Measurements from ENCODE around the gene TMEM14B. TPM values are rescaled to one million over a fixed set of nuclear protein-coding genes. Genes with fewer than 3 reads are reported as not detected.
A peak's percentile ranks its signal among the peaks of the same experiment; 100 is the strongest.
"Not testable (repeated sequence)": the region's sequence is repeated elsewhere in the genome, so short reads cannot be mapped to it uniquely, and the experiment has no call there.

TMEM14B gene
- 171 and 226 TPM in 2 replicates for total RNA-seq (2014; rRNA removed; shearing (Covaris generic))

DNA sequence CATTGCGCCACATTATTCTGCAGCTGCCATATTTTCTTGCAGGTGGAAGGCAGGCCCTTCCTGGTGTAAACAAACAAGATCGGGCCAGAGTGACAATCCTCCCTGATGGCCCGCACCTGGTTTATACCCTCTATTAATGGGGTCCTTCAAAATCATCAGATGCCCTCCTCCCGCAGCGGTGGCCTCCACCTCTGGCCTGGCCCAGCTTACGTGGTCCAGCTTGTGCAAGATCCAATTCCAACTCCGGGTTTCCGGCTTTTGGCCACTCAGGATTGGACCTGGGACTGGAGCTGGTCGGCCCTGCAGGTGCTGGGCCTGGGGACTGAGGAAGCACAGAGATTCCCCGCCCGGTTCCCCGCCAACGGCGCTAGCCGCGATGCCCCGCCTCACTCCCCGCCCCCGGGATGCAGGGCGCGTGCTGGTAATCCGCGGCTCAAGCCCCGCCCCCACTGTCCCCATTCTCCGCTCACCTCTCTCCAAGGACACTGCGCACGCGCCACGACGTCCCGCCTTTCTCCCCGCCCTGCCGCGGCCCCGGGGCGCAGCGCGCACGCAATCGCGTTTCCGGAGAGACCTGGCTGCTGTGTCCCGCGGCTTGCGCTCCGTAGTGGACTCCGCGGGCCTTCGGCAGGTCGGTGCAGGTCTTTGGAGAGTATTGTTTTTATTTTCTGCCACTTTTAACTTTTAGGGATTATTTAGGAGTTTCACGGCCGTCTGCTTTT, at the start of gene TMEM14B:
TMEM14B (plus strand) TSS at position 555 of the 722 bp plus-strand sequence. CDS start 1,441 bp downstream, outside the sequence.
- H3K27me3 ChIP-seq (replicated peaks), result no peaks in the 10 kb centered on the region
- H3K9me3 ChIP-seq (replicated peaks), result no peaks in the 10 kb centered on the region

DNA sequence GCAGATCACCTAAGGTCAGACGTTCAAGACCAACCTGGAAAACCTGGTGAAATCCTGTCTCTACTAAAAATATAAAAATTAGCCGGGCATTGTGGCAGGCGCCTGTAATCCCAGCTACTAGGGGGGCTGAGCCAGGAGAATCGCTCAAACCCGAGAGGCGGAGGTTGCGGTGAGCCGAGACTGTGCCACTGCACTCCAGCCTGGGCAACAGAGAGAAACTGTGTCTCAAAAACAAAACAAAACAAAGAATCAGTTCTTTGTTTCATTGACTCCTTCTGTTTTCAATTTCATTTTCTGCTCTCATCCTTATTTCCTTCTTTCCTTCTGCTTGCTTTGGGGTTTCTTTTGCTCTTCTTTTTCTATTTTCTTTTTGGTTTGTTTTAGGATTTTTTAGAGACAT, 33.6 kb upstream of the TMEM14B start:
- Histone ChIP-seq H3K9me3 (replicated peaks) (no peaks in the 10 kb centered on the region; the same call in 1 of the 2 replicates), H3K4me3 (no peak overlapping the region), H3K36me3 (peaks cover 8% of the 10 kb centered on the region), H3K27ac (no peak overlapping the region), H3K4me1 (replicated peaks) (no peaks in the 10 kb centered on the region), H3K27me3 (replicated peaks) (no peaks in the 10 kb centered on the region)
- no peak for DNase-seq (ENCODE audit: low read depth in 1 of 2, low spot score in 2 of 2)

More for the DNA sequence above, at the start of gene TMEM14B:
- H3K4me1 ChIP-seq (replicated peaks), result peaks cover 16% of the 10 kb centered on the region
- peak; percentile 97 to 99 for DNase-seq (ENCODE audit: low read depth in 1 of 2, low spot score in 2 of 2)
- H3K27ac ChIP-seq, result peak within 1 kb of the TSS; percentile 54
- peaks cover 43% of the 10 kb centered on the region for H3K36me3 ChIP-seq
- peak within 1 kb of the TSS; percentile 62 for H3K4me3 ChIP-seq

DNA sequence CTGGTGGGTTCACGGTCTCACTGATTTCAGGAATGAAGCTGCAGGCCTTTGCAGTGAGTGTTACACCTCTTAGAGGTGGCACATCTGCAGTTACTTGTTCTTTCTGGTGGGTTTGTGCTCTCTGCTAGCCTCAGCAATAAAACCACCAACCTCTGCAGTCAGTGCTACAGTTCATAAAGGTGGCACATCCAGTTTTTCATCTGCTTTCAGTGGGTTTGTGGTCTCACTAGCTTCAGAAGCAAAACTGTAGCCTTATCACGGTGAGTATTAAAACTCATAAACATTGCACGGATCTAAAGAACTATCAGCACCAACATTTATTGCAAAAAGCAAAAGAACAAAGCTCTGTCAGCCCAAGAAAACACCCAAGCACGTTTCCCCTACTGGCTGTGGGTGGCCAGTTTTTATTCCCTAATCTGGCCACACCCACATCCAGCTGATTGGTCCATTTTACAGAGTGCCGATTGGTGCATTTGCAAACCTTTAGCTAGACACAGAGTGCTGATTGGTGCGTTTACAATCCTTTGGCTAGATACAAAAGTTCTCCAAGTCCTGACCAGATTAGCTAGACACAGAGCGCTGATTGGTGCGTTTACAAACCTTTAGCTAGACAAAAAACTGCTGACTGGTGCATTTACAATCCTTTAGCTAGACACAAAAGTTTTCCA, 28.2 kb upstream of the TMEM14B start:
- Histone ChIP-seq H3K36me3 (peaks cover 6% of the 10 kb centered on the region), H3K27ac (peak overlapping the region; percentile 69; the same call in 1 of the 2 replicates), H3K4me3 (peak overlapping the region; percentile 54), H3K9me3 (replicated peaks) (no peaks in the 10 kb centered on the region; the same call in none of the 2 replicates), H3K27me3 (replicated peaks) (no peaks in the 10 kb centered on the region), H3K4me1 (replicated peaks) (peaks cover 27% of the 10 kb centered on the region)
- peak in 1 of 2 experiments; percentile 14 for DNase-seq (ENCODE audit: low read depth in 1 of 2, low spot score in 2 of 2)

DNA sequence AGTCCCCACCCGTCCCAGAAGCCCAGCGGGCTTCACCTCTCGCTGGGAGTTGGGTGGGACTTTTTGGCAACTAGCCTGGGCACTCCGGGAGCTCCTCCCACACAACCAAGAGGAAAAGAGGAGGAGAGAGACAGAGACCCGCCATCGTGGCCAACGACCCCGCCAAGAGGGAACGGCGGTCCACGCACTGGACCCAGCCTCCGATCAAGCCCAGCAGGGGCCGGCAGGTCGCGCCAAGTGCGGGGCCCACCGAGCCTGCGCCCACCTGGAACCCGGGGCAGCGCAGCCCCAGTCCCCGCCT, 27.7 kb upstream of the TMEM14B start:
- Histone ChIP-seq H3K36me3 (peaks cover 11% of the 10 kb centered on the region), H3K27me3 (replicated peaks) (no peaks in the 10 kb centered on the region), H3K27ac (peak overlapping the region; percentile 69), H3K4me3 (peak overlapping the region; percentile 54), H3K4me1 (replicated peaks) (peaks cover 31% of the 10 kb centered on the region), H3K9me3 (replicated peaks) (no peaks in the 10 kb centered on the region; the same call in none of the 2 replicates)
- peak; percentile 28 to 51 for DNase-seq (ENCODE audit: low read depth in 1 of 2, low spot score in 2 of 2)

DNA sequence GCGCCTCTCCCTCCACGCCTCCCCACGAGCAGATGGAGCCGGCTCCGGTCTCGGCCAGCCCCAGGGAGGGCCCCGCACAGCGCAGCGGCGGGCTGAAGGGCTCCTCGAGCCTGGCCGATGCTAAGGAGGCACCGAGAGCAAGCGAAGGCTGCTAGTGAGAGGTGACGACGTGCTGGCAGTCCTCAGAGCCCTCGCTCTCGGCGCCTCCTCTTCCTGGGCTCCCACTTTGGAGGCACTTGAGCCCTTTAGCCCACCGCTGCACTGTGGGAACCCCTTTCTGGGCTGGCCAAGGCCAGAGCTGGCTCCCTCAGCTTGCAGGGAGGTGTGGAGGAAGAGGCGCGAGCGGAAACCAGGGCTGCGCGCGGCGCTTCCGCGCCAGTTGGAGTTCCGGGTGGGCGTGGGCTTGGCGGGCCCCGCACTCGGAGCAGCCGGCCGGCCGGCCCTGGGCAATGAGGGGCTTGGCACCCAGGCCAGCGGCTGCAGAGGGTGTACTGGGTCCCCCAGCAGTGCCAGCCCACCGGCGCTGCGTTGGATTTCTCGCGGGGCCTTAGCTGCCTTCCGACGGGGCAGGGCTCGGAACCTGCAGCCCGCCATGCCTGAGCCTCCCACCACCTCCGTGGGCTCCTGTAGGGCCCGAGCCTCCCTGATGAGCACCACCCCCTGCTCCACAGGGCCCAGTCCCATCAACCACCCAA, 27.2 kb upstream of the TMEM14B start:
- peaks cover 16% of the 10 kb centered on the region for H3K36me3 ChIP-seq
- no peaks in the 10 kb centered on the region for H3K27me3 ChIP-seq (replicated peaks)
- DNase-seq (ENCODE audit: low read depth in 1 of 2, low spot score in 2 of 2), result peak; percentile 50 to 56
- no peaks in the 10 kb centered on the region; the same call in none of the 2 replicates for H3K9me3 ChIP-seq (replicated peaks)
- peaks cover 31% of the 10 kb centered on the region for H3K4me1 ChIP-seq (replicated peaks)
- peak overlapping the region; percentile 69 for H3K27ac ChIP-seq
- peak overlapping the region; percentile 54 for H3K4me3 ChIP-seq

DNA sequence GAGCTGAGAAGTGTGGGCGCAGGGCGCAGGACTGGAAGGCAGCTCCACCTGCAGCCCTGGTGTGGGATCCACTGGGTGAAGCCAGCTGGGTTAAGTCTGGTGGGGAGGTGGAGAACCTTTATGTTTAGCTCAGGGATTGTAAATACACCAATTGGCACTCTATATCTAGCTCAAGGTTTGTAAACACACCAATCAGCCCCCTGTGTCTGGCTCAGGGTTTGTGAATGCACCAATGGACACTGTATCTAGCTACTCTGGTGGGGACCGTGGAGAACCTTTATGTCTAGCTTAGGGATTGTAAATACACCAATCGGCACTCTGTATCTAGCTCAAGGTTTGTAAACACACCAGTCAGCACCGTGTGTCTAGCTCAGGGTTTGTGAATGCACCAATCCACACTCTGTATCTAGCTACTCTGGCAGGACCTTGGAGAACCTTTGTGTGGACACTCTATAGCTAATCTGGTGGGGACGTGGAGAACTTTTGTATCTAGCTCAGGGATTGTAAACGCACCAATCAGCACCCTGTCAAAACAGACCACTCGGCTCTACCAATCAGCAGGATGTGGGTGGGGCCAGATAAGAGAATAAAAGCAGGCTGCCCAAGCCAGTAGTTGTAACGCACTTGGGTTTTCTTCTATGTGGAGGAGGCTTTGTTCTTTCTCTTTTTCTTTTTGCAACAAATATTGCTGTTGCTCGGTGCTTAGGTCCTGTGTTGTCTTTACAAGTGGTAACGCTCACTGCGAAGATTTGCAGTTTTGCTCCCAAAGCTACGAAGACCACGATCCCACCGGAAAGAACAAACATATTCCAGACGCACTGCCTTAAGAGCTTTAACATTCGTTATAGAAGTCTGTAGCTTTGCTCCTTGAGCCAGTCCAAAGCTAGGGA, 26.4 kb upstream of the TMEM14B start:
- Histone ChIP-seq H3K4me1 (replicated peaks) (peaks cover 31% of the 10 kb centered on the region), H3K36me3 (peaks cover 24% of the 10 kb centered on the region), H3K4me3 (peak overlapping the region; percentile 54)
- not testable (repeated sequence) for H3K27ac ChIP-seq; H3K9me3 ChIP-seq (replicated peaks); DNase-seq (ENCODE audit: low read depth in 1 of 2, low spot score in 2 of 2); H3K27me3 ChIP-seq (replicated peaks)

DNA sequence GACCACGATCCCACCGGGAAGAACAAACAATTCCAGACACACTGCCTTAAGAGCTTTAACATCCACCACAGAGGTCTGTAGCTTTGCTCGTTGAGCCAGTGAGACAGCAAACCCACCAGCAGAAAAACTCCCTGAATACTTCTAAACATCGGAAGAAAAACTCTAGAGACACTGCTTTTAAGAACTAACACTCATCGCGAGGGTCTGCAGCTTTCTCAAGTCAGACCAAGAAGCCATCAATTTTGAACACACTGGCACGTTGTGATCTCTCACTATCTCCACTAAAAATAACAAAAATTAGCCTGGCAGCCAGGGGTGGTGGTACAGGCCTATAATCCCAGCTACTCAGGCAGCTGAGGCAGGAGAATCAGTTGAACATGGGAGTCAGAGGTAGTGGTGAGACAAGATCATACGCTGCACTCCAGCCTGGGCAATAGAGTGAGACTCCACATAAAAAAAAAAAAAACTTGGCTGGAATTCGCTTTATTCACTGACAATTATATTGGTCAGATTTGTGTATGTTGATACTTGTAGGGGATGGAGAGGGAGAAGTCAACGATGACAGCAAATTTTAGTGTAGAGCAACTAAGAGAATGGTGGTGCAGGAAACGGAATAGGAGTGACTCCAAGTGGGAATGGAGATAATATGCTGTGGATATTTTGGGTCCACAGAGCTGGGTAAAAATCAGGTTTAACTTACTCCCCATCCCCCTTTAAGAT, 25.6 kb upstream of the TMEM14B start:
- H3K27me3 ChIP-seq (replicated peaks), result no peaks in the 10 kb centered on the region
- no peak for DNase-seq (ENCODE audit: low read depth in 1 of 2, low spot score in 2 of 2)
- H3K4me1 ChIP-seq (replicated peaks), result peaks cover 31% of the 10 kb centered on the region
- H3K4me3 ChIP-seq, result peak overlapping the region; percentile 55
- no peaks in the 10 kb centered on the region; the same call in none of the 2 replicates for H3K9me3 ChIP-seq (replicated peaks)
- peaks cover 30% of the 10 kb centered on the region for H3K36me3 ChIP-seq
- peak overlapping the region; percentile 51 for H3K27ac ChIP-seq

DNA sequence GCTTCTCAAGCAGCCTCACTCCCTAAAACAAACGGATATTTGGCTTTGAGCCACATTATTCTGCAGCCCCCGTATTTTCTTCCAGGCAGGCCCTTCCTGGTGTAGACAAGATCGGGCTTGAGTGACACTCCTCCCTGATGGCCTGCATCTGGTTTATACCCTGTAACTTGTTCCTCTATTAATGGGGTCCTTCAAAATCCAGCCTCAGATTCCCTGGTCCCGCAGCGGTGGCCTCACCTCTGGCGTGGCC, 25.1 kb upstream of the TMEM14B start:
- Histone ChIP-seq H3K27me3 (replicated peaks) (no peaks in the 10 kb centered on the region), H3K4me1 (replicated peaks) (peaks cover 31% of the 10 kb centered on the region), H3K27ac (peak overlapping the region; percentile 51), H3K4me3 (peak overlapping the region; percentile 55), H3K9me3 (replicated peaks) (no peaks in the 10 kb centered on the region; the same call in none of the 2 replicates), H3K36me3 (peaks cover 35% of the 10 kb centered on the region)
- no peak for DNase-seq (ENCODE audit: low read depth in 1 of 2, low spot score in 2 of 2)

DNA sequence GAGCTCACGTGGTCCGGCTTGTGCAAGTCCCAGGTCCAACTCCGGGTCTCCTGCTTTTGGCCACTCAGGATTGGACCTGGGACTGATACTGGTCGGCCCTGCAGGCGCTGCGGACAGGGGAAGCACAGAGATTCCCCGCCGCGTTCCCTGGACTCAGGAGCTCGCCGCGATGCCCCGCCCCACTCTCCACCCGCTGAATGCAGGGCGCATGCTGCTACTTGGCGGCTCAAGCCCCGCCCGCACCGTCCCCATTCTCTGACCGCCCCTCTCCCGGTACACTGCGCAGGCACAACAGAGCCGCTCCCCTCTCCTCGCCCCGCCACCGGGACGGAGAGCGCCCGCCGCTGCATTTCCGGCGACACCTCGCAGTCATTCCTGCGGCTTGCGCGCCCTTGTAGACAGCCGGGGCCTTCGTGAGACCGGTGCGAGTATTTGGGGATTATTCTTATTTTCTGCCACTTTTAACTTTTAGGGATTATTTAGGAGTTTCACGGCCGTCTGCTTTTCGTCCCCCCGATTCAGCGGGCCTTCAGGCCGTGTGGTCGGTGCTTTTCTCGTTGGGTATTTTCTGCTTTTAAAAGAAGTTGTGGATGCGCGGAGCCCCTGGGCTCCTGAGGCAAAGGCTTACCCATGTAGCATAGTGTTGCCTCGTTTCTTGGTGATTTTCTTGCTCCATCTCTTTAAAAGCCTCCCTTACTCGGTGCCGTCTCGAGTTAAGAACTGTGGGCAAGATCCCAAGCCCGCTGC, 24.6 kb upstream of the TMEM14B start, which contains the start of gene TMEM14C:
TMEM14C (plus strand) TSS at position 251 of the 747 bp plus-strand sequence. CDS start 1,544 bp downstream, outside the sequence.
- H3K36me3 ChIP-seq, result peaks cover 40% of the 10 kb centered on the region
- peak within 1 kb of the TSS; percentile 76 for H3K27ac ChIP-seq
- no peaks in the 10 kb centered on the region for H3K27me3 ChIP-seq (replicated peaks)
- no peaks in the 10 kb centered on the region; the same call in none of the 2 replicates for H3K9me3 ChIP-seq (replicated peaks)
- H3K4me1 ChIP-seq (replicated peaks), result peaks cover 31% of the 10 kb centered on the region
- DNase-seq (ENCODE audit: low read depth in 1 of 2, low spot score in 2 of 2), result peak; percentile 95 to 100
- H3K4me3 ChIP-seq, result peak within 1 kb of the TSS; percentile 55

DNA sequence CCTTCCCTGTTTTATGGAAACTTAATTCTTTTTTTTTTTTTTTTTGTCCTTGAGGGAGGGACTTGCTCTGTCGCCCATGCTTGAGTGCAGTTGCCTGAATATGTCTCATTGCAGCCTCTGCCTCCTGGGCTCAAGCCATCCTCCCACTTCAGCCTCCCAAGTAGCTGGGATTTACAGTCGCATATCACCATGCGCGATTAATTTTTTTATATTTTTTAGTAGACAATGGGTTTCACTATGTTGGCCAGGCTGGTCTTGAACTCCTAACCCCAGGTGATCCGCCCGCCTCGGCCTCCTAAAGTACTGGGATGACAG, 24.1 kb upstream of the TMEM14B start:
- no peaks in the 10 kb centered on the region; the same call in none of the 2 replicates for H3K9me3 ChIP-seq (replicated peaks)

DNA sequence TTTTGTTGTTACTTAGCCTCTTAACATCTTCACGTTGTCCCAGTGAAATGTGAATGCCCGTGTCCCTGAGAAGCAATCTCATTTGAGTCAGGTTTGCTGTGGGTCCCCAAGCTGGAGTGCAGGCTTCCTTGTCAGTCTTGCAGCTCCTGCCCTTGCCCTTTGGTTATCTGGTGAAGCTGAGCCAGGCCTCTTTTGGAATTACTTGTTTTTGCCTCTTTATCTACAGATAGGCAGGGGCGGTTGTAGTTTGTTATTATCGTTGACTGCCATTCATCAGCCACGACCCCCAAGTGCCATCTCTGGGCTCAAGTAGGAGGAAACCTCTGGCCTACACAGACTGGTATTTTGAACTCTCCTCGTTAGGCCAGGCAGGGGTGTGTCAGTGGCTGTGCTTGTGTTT, 22.6 kb upstream of the TMEM14B start:
- Histone ChIP-seq H3K4me1 (replicated peaks) (peaks cover 27% of the 10 kb centered on the region), H3K27ac (no peak overlapping the region), H3K36me3 (peaks cover 60% of the 10 kb centered on the region), H3K27me3 (replicated peaks) (no peaks in the 10 kb centered on the region), H3K4me3 (no peak overlapping the region), H3K9me3 (replicated peaks) (no peaks in the 10 kb centered on the region; the same call in 1 of the 2 replicates)
- DNase-seq (ENCODE audit: low read depth in 1 of 2, low spot score in 2 of 2), result no peak

More for the DNA sequence above, 24.1 kb upstream of the TMEM14B start:
- H3K27ac ChIP-seq, result peak overlapping the region; percentile 76
- no peak for DNase-seq (ENCODE audit: low read depth in 1 of 2, low spot score in 2 of 2)
- peak overlapping the region; percentile 55 for H3K4me3 ChIP-seq
- H3K36me3 ChIP-seq, result peaks cover 45% of the 10 kb centered on the region
- peaks cover 31% of the 10 kb centered on the region for H3K4me1 ChIP-seq (replicated peaks)
- H3K27me3 ChIP-seq (replicated peaks), result no peaks in the 10 kb centered on the region

DNA sequence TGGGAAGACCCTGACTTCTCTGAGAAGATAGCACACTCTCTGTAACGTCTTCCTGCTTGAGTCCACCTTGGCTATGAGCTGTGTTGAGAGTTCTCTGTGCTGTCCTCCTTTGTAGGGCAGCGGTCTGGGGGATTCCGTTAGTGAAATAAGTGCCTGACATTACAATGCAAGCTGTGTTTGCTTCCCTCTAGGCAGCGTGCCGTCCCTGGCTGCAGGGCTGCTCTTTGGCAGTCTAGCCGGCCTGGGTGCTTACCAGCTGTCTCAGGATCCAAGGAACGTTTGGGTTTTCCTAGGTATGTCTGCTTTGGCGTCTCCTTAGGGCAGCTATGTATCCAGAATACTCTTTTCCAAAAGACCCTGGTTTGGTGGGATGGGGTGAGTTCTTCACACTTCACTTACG, 21.9 kb upstream of the TMEM14B start:
- peaks cover 22% of the 10 kb centered on the region for H3K4me1 ChIP-seq (replicated peaks)
- peaks cover 67% of the 10 kb centered on the region for H3K36me3 ChIP-seq
- no peak overlapping the region for H3K4me3 ChIP-seq
- DNase-seq (ENCODE audit: low read depth in 1 of 2, low spot score in 2 of 2), result no peak
- no peak overlapping the region for H3K27ac ChIP-seq
- no peaks in the 10 kb centered on the region for H3K27me3 ChIP-seq (replicated peaks)
- no peaks in the 10 kb centered on the region for H3K9me3 ChIP-seq (replicated peaks)

All from SJSA1 (cell line).